ENCODE data around the gene PLAC1.

Gene PLAC1, protein sequence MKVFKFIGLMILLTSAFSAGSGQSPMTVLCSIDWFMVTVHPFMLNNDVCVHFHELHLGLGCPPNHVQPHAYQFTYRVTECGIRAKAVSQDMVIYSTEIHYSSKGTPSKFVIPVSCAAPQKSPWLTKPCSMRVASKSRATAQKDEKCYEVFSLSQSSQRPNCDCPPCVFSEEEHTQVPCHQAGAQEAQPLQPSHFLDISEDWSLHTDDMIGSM

DNA sequence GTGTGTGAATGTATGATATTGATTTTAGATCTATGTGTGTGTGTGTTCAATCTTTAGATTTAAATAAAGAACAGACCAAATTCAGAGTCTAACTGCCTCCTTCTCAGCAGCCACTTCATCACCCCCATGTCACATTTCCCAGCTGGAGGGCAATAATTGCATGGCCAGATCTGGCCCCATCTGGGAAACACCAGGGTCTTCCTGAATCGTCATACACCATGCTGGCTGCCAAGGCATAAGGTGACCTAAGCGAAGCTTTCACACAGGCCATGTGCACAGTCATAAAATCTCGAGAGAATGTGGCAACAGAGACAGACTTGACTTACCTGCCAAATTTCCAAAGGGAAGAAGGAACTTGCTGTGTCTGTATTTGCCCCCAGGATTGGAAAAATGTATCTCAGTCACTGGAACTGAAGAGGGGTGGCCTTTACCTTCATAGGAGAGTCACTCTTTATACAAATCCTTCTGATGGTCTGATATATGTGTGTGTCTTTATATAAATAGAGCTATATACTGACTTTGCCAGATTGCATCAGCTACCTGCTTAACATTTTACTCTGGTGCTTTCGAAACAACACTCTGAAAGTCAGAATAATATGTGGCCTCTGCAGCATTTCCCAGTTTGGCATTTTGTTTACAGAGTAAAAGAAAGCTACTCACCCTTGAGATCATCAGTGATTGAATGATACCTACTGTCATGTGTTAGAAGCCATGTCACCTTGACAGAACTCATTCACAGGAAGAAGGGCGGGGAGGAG, at the start of gene PLAC1:
Gene PLAC1, minus strand, starts transcription at position 470 of the 758 bp plus-strand sequence. CDS start 91,789 bp downstream, outside the sequence.
- no peak for DNase-seq

GRCh38 chrX:134706138-134706537, 47.9 kb upstream of the PLAC1 start:
- no peak for DNase-seq

- DNase-seq, result no peak
These were observed 37.7 kb upstream of the PLAC1 start for GRCh38 chrX:134695999-134696398.

DNA sequence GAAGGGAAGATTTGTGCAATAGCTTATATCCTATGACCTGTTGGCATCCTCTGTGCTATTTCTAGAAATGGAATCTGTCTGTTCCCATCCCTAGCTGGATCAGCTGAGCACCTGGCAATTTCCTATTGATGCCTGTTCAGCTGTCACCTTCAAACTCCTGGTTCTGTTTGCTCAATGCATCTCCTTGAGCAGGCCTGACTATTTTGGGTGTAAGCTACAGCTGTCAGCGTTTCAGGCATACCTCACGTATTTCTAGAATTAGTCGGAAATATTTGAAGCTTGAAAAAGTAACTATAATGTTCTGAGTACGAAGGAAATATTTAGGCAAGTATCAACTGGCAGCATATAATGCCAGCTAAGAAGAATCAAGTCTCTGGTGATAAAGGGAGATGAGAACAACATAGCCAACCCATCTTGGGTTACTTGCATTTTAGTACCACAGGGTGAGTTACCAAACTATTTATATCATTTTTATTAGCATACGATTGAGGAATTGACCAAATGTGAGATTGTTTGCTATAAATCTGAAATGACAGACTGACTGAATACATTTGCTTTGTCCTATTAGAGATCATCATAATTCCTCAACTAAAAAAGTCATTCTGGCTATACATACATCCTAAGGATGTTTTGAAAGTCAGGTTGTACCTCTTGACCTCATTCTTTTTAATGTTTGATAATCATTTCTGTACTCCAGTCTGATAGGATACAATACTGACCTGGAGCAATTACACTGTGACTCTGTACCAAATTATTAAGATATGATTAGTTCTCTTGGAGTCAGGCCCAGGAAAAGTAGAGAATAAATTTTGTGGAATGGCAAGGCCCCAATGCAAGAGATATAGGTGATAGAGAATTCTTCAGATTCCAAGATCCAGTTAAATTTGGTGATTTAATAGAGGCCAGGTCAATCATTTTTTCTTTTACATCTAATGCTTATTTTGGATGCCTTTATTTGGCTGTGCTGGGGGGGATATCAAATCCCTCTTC, 36.4 kb upstream of the PLAC1 start:
- DNase-seq, result no peak

DNA sequence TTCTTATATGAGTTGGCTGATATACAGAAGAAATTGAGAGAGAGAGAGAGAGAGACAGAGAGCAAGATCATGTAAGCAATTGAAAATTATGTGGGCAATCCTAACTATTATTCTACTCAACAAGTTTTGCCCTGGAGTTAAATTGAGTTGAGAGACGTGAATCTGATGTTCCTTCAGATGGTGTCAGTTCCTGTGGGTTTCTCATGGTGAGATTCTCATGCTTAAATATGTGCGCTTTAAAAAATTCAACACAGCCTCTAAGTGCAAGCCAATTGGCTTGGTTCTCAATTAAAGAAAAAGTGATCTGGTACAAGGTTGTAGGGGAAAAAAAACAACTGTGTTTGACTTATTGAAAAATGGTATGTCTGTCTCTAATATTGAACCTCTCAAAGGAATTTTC, 35.4 kb upstream of the PLAC1 start:
- no peak for DNase-seq

DNA sequence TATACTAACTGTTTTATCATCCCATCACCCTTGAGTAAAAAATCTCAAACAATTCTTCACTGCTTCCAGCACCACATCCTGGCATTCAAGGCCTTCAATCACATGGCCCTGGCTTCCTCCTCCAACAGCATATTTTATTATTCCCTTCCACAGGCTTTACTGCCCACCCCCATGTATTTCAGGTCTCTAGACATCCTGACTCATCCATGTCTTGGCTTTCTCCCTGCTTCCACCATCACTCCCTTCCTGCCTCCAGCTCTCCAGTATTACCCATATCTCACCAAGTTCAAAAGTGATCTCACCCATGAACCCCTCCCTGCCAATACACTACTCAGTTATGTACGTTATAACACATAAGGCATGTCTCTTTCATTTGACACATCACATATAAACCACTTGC, 34.7 kb upstream of the PLAC1 start:
- DNase-seq, result no peak

- no peak for DNase-seq
These were observed 34.0 kb upstream of the PLAC1 start for GRCh38 chrX:134692233-134692632.

- DNase-seq, result no peak
These were observed 33.2 kb upstream of the PLAC1 start for GRCh38 chrX:134691453-134691852.

GRCh38 chrX:134688839-134689238, 30.6 kb upstream of the PLAC1 start:
- no peak for DNase-seq

GRCh38 chrX:134688031-134688823, 30.0 kb upstream of the PLAC1 start:
- DNase-seq, result no peak

GRCh38 chrX:134685668-134686067, 27.4 kb upstream of the PLAC1 start:
- DNase-seq, result no peak

GRCh38 chrX:134684956-134685355, 26.7 kb upstream of the PLAC1 start:
- DNase-seq, result no peak

- DNase-seq, result no peak
These were observed 25.2 kb upstream of the PLAC1 start for GRCh38 chrX:134683351-134684005.

DNA sequence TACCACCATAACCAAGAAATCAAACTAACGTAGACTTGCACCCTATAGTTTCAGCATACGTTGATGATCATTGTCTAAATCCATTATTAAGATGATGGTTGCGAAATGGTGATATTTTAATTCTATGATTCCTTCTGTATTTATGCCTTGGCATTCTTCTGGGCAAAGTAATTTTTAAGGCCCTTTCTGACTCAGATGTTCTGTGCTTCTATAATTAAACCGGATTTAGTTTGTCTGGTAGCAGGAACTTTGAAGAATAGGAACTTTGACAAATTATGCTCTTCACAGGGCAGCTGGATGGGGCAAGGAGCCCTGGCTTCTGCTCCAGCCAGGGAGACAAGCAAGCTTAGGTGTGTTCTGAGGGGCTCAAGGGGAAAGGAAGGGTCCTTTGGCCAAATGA, 23.8 kb upstream of the PLAC1 start:
- no peak for DNase-seq

- no peak for DNase-seq
These were observed 21.4 kb upstream of the PLAC1 start for GRCh38 chrX:134679644-134680043.

DNA sequence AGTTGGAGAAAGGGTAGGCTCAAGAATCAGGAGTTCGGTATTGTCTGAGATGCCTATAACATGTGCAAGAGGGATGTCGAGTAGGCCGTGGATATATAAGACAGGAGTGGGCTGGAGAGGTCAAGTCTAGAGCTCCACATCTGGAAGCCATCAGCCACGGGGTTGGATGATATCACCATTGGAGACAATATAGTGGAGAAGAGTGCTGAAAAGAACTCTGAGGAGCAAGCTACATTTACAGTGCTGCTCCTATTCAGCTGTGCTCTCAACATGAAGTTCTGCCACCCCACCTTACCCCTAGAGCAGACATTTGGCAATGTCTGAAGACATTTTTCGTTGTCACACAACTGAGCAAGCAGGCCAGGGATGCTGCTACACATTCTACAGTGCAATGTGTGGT, 20.9 kb upstream of the PLAC1 start:
- no peak for DNase-seq

DNA sequence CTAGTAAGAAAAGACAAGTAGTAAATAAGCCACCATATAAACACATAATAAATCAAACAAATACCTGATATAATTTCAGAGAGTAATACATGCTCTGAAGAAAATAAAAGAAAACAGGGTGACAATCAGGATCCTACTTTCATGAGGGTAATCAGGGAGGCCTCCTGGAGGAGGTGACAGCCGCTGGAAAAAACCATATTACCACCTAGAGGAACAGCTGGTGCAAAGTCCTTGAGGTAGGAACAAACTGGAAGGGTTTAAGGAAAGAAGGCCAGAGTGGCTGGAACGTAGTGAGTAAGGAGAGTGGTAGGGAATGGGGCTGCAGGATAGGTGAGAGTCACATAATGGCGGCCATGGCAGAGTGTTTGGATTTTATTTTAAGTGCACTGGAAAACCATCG, 19.1 kb upstream of the PLAC1 start:
- no peak for DNase-seq

DNA sequence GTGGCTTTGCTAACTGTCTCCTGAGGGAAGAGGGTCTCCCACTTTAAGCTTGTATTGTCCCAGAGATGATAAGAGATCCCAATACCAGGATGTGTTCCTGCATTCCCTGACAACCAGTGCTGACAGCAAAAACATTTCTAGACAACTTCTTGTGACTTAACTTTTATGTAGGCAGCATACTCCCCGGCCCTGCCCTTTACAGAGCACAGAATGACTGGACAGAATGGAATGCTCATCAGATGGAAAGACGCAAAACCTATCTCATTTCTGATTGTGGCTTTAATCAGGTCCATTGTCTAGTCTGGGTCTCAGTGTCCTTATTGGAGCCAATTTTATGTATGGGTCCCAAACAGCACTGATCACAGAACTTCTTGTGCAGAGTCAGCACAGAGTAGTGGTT, 18.2 kb upstream of the PLAC1 start:
- DNase-seq, result no peak

DNA sequence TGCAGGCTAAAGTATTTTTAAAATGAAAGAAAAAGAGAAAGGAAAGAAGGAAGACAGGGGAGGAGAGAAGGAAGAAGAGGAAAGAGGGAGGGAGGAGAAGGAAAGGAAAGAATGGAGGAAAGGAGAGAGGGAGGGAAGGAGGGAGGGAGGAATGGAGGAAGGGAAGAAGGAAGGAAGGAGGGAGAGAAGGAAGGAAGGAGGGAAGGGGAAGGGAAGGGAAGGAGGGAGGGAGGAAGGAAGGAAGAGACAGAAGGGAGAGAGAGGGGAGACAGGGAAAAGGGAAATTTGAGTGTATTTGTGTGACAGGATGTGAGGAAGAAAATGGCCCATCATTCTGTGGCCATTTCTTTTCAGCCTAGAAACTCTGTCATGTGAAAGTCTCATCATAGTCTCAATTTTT, 14.9 kb upstream of the PLAC1 start:
- no peak for DNase-seq

GRCh38 chrX:134672101-134672500, 13.8 kb upstream of the PLAC1 start:
- DNase-seq, result no peak

DNA sequence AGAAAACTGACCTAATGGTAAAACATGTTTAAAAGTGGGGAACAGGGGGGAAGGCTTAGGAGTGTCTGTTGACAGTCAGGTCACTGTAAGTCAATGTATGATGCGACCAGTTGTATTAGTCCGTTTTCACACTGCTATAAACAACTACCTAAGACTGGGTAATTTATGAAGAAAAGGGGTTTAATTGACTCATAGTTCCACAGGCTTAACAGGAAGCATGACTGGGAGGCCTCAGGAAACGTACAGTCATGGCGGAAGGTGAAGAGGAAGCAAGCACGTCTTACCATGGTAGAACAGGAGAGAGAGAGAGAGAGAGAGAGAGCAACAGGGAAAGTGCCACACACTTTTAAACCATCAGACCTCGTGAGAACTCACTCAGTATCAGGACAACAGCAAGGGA, 13.0 kb upstream of the PLAC1 start:
- no peak for DNase-seq
